Keratinocyte (primary cell): Measurements from ENCODE around the gene KDM4B. TPM values are rescaled to one million over a fixed set of nuclear protein-coding genes. Genes with fewer than 3 reads are reported as not detected.

Experiments
- DNase-seq: peaks from one replicate; pipeline ENCODE4 v3.0.0-alpha.2; 2011; ENCODE audit warnings: low read depth, missing footprints, low spot score
- FAIRE-seq: peaks from 2 replicates; lab custom pipeline; 2011; peaks lifted over from hg19 to GRCh38; lab: Jason Lieb, UNC
- H2AFZ ChIP-seq: 2 replicates; pipeline ENCODE4 v1.6.0; 2012; ENCODE audit warnings: low read length, control low read depth, inconsistent platforms; ENCODE audit not compliant: control insufficient read depth
- H3K27ac ChIP-seq: 2 replicates; pipeline ENCODE4 v1.5.1; 2011; ENCODE audit warnings: low read length; ENCODE audit not compliant: control insufficient read depth, insufficient read depth
- H3K27me3 ChIP-seq: 3 replicates; pipeline ENCODE4 v1.6.0; 2011; ENCODE audit warnings: low read length; ENCODE audit not compliant: control insufficient read depth, insufficient read depth; ENCODE audit errors: extremely low read depth
- H3K36me3 ChIP-seq, 2 experiments: 2 replicates in 1 of 2; 3 replicates in 1 of 2; pipeline ENCODE4 v1.5.1; 2011; ENCODE audit warnings: low read length in 2 of 2, mild to moderate bottlenecking in 1 of 2; ENCODE audit not compliant: control insufficient read depth in 2 of 2, insufficient read depth in 2 of 2; ENCODE audit errors: extremely low read depth in 1 of 2
- H3K4me1 ChIP-seq: 3 replicates; pipeline ENCODE4 v1.5.1; 2011; ENCODE audit warnings: low read length; ENCODE audit not compliant: control insufficient read depth, insufficient read depth; ENCODE audit errors: extremely low read depth
- H3K4me2 ChIP-seq: 3 replicates; pipeline ENCODE4 v1.6.0; 2011; ENCODE audit warnings: low read depth, low read length; ENCODE audit not compliant: control insufficient read depth, insufficient read depth; ENCODE audit errors: extremely low read depth
- H3K4me3 ChIP-seq, 3 experiments: fragments of 200-600 bp in 1 of 3; sonication (generic) in 1 of 3; 2 replicates in 2 of 3; 3 replicates in 1 of 3; pipeline ENCODE4 v1.5.1; 2011 to 2016; ENCODE audit warnings: low read length in 3 of 3, mild to moderate bottlenecking in 3 of 3, control low read depth in 2 of 3, inconsistent platforms in 1 of 3, low read depth in 1 of 3, mixed read lengths in 1 of 3, mixed run types in 1 of 3, moderate library complexity in 1 of 3; ENCODE audit not compliant: control insufficient read depth in 2 of 3, insufficient read depth in 2 of 3; ENCODE audit errors: extremely low read depth in 1 of 3
- H3K79me2 ChIP-seq: 2 replicates; pipeline ENCODE4 v1.6.0; 2012; ENCODE audit warnings: low read length; ENCODE audit not compliant: control insufficient read depth, insufficient read depth
- H3K9ac ChIP-seq: 3 replicates; pipeline ENCODE4 v1.6.0; 2011; ENCODE audit warnings: low read length; ENCODE audit not compliant: control insufficient read depth, insufficient read depth; ENCODE audit errors: extremely low read depth
- H3K9me1 ChIP-seq: 3 replicates; pipeline ENCODE4 v1.6.0; 2011; ENCODE audit warnings: low read length; ENCODE audit not compliant: control insufficient read depth, insufficient read depth; ENCODE audit errors: extremely low read depth
- H3K9me3 ChIP-seq: 2 replicates; pipeline ENCODE4 v1.5.1; 2012; ENCODE audit warnings: low read depth, low read length; ENCODE audit not compliant: control insufficient read depth
- H4K20me1 ChIP-seq: 3 replicates; pipeline ENCODE4 v1.6.0; 2011; ENCODE audit warnings: low read length; ENCODE audit not compliant: control insufficient read depth, insufficient read depth; ENCODE audit errors: extremely low read depth
- EZH2 ChIP-seq: IDR thresholded peaks from one replicate; pipeline ENCODE4 v1.6.1; 2012; ENCODE audit warnings: inconsistent platforms, mild to moderate bottlenecking, low read length, moderate library complexity
- dilution Hi-C: fragments of 300-500 bp; cut with MboI; formaldehyde crosslinking; loops from one replicate; pipeline ENCODE4 v1.7.0; 2020; ENCODE audit warnings: low sequenced_read_pairs; ENCODE audit not compliant: extremely low pct_ligation_motif_present
- polyA plus RNA-seq, 5 experiments: library from polyadenylated mRNA; depleted of rRNA in 3 of 5; stranded (reverse) in 3 of 5; stranded (forward) in 1 of 5; unstranded in 1 of 5; fragments of >200 nt; gene quantifications; 1 replicate in 1 of 5; 2 replicates in 3 of 5; 3 replicates in 1 of 5; pipeline versions ENCODE4 v1.2.1 to v1.2.3, GENCODE V29; 2011 to 2012; ENCODE audit warnings: missing spikeins in 2 of 5, low read depth in 1 of 5, low replicate concordance in 1 of 5
- TF ChIP-seq, protein P1 (sequence below), 3 experiments: IDR thresholded peaks in 1 of 3; conservative IDR thresholded peaks in 1 of 3; optimal IDR thresholded peaks in 1 of 3; 2 replicates in 2 of 3; 3 replicates in 1 of 3; pipeline versions ENCODE3 to v1.5.1; 2011; ENCODE audit warnings: low read length in 3 of 3, mild to moderate bottlenecking in 3 of 3, moderate library complexity in 2 of 3, control low read depth in 1 of 3, inconsistent platforms in 1 of 3; ENCODE audit not compliant: insufficient read depth in 2 of 3; ENCODE audit errors: extremely low read depth in 1 of 3

Gene KDM4B
- polyA plus RNA-seq, 1 donor (not counting 4 experiments of a cell fraction or from before 2014, with no cell fraction given), result 6.2 TPM

DNA sequence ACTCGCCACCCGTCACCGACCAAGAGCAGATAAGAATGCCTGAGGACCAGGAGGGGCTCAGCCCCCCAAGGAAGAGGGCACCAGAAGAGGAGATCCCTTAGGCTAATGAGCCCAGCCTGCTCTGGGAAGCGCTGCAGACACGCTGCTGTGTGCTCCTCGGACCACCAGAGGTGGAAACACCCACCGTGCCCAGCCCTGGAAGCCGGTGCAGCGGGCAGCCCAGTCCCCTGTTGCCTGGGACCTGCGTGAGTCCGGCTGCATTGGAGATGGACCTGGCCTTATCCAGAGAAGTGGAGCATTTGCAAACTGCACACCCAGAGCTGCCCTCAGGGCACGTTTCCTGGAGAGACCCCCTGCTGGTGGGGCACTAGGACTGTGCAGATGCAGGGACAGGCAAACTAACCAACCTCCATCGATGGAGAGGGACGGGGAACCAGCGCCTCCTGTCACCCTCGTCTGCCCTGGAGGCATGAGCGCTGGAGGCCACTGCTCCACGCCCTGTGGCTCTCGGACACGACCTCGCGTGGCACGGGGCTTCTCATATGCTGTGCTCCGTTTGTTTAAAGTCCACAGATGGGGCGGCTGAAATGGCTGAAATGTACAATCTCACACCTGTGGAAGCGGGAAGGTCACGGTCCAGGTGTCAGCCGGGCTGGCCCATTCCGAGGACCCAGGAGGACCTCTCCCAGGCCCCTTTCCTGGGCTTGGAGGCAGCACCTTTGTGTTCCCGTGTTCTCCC lies 153.9 kb downstream of the KDM4B start:
- H3K27ac ChIP-seq, result no peak overlapping the region
- no peaks in the 10 kb centered on the region for H3K27me3 ChIP-seq
- H3K4me3 ChIP-seq, result no peak overlapping the region
- DNase-seq (no peak), FAIRE-seq (no peak)
- H3K4me2 ChIP-seq, result no peak overlapping the region
- TF ChIP-seq, protein P1, sequence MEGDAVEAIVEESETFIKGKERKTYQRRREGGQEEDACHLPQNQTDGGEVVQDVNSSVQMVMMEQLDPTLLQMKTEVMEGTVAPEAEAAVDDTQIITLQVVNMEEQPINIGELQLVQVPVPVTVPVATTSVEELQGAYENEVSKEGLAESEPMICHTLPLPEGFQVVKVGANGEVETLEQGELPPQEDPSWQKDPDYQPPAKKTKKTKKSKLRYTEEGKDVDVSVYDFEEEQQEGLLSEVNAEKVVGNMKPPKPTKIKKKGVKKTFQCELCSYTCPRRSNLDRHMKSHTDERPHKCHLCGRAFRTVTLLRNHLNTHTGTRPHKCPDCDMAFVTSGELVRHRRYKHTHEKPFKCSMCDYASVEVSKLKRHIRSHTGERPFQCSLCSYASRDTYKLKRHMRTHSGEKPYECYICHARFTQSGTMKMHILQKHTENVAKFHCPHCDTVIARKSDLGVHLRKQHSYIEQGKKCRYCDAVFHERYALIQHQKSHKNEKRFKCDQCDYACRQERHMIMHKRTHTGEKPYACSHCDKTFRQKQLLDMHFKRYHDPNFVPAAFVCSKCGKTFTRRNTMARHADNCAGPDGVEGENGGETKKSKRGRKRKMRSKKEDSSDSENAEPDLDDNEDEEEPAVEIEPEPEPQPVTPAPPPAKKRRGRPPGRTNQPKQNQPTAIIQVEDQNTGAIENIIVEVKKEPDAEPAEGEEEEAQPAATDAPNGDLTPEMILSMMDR (optimal IDR thresholded peaks at IDR 0.05 in 1 of 3, IDR thresholded peaks at IDR 0.05 in 1 of 3, conservative IDR thresholded peaks at IDR 0.05 in 1 of 3; ENCODE audit: extremely low read depth in 1 of 3, insufficient read depth in 2 of 3, low read length in 3 of 3), result no peak
- no peak for TF ChIP-seq EZH2
- peaks cover 0 to 15% of the 10 kb centered on the region in 2 experiments for H3K36me3 ChIP-seq
- no peaks in the 10 kb centered on the region for H3K9me3 ChIP-seq
- H3K9me1 ChIP-seq, result no peaks in the 10 kb centered on the region
- H2AFZ ChIP-seq, result no peak overlapping the region
- no peaks in the 10 kb centered on the region for H3K79me2 ChIP-seq
- H4K20me1 ChIP-seq, result no peaks in the 10 kb centered on the region
- no peak overlapping the region for H3K9ac ChIP-seq
- dilution Hi-C loops, result no loop called here
- H3K4me1 ChIP-seq, result no peaks in the 10 kb centered on the region

DNA sequence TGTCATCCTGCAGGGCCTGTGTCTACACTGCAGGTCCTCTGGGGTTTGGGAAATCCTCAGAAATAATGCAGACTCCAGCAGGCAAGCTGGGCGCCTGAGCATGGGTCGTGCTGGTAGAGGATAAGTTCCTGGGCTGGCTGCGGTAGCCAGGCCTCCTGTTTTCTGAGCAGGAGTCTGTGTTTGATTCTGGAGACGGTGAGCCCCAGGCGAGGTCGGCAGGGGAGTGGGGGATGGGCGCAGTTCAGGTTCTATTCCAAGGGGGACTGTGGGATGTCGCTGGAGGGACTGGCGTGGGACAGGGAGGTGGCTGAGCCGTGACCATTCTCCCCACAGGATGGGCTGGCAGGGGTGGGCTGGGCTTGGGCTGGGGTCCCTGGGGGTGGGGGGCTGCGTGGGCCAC lies 154.7 kb downstream of the KDM4B start:
- FAIRE-seq (no peak), DNase-seq (no peak)
- H2AFZ ChIP-seq, result no peak overlapping the region
- no peaks in the 10 kb centered on the region for H3K79me2 ChIP-seq
- H3K9ac ChIP-seq, result no peak overlapping the region
- H3K4me3 ChIP-seq, result no peak overlapping the region
- H3K4me1 ChIP-seq, result no peaks in the 10 kb centered on the region
- H3K27me3 ChIP-seq, result no peaks in the 10 kb centered on the region
- H3K36me3 ChIP-seq, result peaks cover 0 to 15% of the 10 kb centered on the region in 2 experiments
- no peak overlapping the region for H3K4me2 ChIP-seq
- dilution Hi-C loops, result no loop called here
- no peak for TF ChIP-seq EZH2
- TF ChIP-seq, protein P1 (optimal IDR thresholded peaks at IDR 0.05 in 1 of 3, IDR thresholded peaks at IDR 0.05 in 1 of 3, conservative IDR thresholded peaks at IDR 0.05 in 1 of 3; ENCODE audit: extremely low read depth in 1 of 3, insufficient read depth in 2 of 3, low read length in 3 of 3), result no peak
- no peaks in the 10 kb centered on the region for H4K20me1 ChIP-seq
- no peaks in the 10 kb centered on the region for H3K9me1 ChIP-seq
- H3K27ac ChIP-seq, result no peak overlapping the region
- no peaks in the 10 kb centered on the region for H3K9me3 ChIP-seq
